Non-pigmented ciliary epithelial cell (primary cell): ENCODE data around the gene UBTD2.
"Not testable (repeated sequence)": the region's sequence is repeated elsewhere in the genome, so short reads cannot be mapped to it uniquely, and the experiment has no call there.

ENCODE experiments used
- DNase-seq: peaks from one replicate; pipeline ENCODE4 v3.0.0-alpha.2; 2010; ENCODE audit warnings: low read depth

Gene UBTD2, protein sequence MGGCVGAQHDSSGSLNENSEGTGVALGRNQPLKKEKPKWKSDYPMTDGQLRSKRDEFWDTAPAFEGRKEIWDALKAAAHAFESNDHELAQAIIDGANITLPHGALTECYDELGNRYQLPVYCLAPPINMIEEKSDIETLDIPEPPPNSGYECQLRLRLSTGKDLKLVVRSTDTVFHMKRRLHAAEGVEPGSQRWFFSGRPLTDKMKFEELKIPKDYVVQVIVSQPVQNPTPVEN

GRCh38 chr5:172283020-172283861 lies at the start of gene UBTD2:
UBTD2 (minus strand) TSS chr5:172283764; CDS start chr5:172283665, 99 bp downstream.
- no peak for DNase-seq

- not testable (repeated sequence) for DNase-seq
Observed at GRCh38 chr5:172326901-172327300, 43.3 kb upstream of the UBTD2 start.

GRCh38 chr5:172325452-172325851 lies 41.9 kb upstream of the UBTD2 start:
- no peak for DNase-seq

DNA sequence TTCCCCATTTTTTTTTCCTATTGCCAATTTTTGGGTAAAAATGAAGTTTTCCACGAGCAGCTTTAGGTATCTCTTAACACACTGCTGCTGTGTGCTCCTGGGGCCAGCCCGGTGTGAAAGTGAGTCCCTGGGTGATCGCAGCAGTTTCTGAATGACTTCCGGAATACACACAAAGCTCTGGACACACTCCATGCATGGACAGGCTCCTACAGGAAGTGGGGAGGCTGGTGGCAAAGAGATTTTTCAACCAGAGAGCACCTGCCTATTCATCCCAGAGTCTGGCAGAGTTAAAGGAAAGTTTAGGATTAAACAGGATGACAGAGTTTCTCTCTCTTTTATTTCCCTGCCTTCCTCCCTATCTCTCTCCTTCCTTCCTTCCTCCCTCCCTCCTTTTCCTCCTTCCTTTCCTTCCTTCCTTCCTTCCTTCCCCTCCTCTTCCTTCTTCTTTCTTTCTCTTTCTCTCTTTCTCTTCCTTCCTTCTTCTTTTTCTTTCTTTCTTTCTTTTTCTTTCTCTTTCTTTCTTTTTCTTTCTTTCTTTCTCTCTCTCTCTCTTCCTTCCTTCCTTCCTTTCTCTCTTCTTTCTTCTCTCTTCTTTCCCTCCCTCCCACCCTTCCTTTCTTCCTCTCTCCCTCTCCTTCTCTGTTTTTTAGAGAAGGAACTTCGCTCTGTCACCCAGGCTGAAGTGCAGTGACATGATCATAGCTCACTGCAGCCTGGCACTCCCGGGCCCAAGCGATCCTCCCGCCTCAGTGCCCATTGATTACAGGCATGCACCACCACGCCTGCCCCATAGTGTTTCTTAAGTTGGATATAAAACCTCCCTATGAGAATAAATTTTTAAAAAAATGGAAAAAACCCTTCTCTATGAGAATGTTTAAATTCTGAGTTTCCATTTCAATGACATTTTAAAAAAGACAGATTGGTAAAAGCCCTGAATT lies 38.7 kb upstream of the UBTD2 start:
- no peak for DNase-seq

DNA sequence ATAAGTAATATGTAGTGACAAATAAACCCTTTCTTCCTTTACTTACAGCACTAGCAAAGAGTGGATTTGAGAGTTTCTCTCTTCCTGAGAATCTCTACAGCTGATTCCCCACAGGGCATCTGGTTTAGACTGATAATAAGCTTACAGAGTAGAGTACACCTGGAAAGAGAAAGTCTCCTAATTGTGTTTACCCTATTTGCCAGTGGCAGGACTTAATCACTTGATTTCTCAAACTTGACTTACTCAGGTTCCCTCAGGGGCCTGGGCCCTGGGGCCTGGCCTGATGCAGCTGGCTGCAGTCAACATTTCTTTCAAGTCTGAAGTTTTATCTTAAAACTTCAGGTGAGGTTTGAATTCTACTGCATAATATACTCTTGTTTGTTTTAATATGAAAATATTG lies 38.0 kb upstream of the UBTD2 start:
- no peak for DNase-seq

GRCh38 chr5:172319708-172320441 lies 36.3 kb upstream of the UBTD2 start:
- DNase-seq = no peak

DNA sequence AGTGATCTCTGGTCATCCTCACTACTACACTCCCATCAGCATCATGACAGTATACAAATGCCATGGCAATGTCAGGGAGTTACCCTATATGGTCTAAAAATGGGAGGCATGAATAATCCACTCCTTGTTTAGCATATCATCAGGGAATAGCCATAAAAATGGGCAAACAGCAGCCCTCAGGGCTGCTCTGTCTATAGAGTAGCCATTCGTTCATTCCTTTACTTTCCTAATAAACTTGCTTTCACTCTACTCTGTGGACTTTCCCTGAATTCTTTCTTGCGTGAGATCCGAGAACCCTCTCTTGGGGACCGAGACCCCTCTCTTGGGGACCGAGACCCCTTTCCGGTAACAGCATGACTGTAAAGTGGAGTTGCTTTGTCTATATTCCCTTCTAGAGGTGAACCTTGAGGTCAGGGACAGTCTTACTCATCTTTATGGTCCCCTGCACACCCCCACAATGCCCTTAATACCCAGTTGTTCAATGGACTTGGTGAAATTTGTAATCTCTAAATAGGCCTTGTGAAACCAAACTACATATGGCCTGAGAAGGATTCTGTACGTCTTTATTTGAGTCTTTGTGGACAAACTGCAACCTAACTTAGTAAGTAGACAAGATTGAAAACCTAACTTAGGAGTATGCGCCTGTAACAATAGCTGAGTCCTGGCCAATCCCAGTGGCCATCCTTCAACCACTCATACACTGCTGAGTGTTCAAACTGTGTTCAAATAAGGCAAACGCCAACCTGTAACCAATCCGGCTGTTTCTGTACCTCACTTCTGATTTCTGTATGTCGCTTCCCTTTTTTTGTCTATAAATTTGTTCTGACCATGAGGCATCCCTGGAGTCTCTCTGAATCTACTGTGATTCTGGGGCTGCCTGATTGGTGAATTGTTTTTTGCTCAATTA lies 32.3 kb upstream of the UBTD2 start:
- no peak for DNase-seq

- no peak for DNase-seq
Observed at GRCh38 chr5:172313915-172314314, 30.4 kb upstream of the UBTD2 start.

DNA sequence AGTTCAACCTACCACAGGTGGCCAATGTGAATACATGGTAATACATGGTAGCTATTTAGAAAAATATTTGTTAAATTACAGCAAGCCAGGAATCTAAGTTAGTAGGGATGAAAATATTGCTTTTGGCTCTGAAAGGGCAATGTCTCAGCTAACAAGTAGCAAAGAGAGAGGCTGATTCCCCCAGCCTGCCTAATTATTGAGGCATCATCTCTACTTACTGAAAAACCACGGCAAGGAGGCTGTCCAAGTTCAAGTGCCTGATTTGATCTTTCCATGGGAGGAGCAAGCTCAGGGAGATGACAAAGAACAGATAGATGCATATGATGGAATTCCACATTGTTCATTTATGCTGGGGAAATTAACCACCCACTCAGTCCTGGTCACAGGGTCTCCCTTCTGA lies 28.7 kb upstream of the UBTD2 start:
- DNase-seq = no peak

- no peak for DNase-seq
Observed at GRCh38 chr5:172311605-172312004, 28.0 kb upstream of the UBTD2 start.

DNA sequence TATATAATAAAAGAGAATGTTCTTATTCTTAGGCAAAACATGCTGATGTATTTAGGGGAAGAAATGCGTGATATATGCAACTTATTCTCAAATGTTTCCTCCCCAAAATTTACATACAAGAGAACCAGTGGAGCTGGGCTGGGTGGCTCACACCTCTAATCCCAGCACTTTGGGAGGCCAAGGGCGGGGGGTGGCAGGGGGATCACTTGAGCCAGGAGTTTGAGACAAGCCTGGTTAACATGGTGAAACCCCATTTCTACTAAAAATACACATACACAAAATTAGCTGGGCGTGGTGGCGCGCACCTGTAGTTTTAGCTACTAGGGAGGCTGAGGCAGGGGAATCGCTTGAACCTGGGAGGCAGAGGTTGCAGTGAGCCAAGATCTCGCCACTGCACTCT lies 27.5 kb upstream of the UBTD2 start:
- no peak for DNase-seq

- DNase-seq = no peak
Observed at GRCh38 chr5:172305380-172305779, 21.8 kb upstream of the UBTD2 start.

DNA sequence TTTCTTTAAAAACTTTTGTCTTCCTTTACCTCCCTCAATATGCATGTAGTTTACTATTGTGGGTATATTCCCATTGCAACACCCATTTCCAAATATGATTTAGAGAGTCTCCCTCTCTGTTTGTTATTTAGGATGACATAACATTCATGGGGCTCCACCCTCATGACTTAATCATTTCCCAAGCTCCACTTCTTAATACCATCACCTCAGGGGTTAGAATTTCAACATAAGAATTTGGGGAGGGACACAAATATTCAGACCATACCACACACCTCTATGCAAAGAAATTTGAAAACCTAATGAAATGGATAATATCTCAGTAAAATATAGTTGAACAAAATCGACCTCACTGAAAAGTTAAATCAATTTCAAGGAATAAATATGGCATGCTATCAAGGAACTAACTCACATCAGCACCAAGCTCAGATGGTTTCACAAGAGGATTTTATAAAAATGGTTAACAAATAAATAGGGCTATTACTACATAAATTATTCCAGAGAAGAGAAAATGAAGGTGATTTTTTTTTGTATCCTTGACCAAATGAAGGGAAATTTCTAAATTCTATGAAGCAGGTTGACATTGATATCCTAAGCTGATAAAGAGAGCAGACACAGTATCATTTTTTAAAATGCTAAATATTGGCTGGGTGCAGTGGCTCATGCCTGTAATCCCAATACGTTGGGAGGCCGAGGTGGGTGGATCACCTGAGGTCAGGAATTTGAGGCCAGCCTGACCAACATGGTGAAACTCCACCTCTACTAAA lies 20.2 kb upstream of the UBTD2 start:
- no peak for DNase-seq

DNA sequence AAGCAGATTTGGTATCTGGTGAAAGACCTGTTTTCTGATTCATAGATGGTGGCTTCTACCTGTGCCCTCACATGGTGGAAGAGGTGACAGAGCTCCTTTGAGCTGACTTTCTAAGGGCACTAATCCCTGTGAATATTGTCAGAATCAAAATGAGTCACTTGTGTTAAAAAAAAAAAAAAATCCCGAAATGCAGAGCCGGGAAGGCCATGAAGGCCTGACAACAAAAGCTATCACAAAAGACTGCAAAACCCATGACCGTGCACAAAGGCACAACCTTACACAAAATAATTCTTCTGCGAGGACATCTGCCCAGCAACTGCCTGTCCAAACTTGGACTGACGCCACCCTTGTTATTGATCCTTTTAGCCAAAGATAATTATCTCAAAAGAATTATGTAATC lies 19.6 kb upstream of the UBTD2 start:
- no peak for DNase-seq

DNA sequence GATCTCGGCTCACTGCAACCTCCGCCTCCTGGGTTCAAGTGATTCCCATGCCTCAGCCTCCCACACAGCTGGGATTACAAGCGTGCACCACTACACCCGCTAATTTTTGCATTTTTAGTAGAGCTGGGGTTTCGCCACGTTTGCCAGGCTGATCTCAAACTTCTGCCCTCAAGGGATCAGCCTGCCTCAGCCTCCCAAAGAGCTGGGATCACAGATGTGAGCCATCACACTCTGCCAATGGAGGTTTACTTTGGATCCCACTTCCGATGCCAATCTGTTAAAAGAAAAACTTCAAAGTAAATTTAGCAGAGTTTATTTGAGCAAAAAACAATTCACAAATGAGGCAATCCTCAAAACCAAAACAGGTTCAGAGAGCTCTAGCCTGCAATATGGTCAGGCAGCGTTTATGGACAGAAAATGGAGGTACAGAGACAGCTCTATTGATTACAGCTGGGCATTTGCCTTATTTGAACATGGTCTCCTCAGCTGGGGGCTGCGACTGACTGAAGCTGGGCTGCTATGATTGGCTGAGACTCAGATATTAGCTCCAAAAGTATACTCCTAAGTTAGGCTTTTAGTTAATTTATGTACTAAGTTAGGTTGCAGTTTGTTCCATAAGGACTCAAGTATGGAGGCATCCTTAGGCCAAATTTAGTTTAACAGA lies 18.6 kb upstream of the UBTD2 start:
- no peak for DNase-seq

GRCh38 chr5:172299916-172300439 lies 16.4 kb upstream of the UBTD2 start:
- DNase-seq = no peak

DNA sequence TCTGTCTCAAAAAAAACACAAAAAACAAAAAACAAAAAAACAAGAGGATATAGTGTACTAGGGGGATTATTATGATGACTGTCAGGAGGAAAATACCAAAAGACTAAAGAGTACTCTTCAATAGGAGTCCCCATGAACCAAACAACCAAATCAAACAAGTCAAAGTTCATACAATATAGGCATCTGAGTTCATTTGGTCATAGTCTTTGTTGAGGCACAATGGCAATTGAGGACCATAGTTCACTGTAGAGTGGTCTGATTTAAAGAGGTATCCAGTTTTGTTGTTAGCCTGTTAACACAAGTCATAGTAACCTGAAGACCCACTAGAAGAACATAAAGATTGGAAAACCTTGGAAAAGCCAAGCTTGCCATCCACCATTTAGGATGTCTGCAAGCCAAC lies 11.3 kb upstream of the UBTD2 start:
- DNase-seq = no peak

- DNase-seq = no peak
Observed at GRCh38 chr5:172293745-172294342, 10.3 kb upstream of the UBTD2 start.
